ENCODE data around the gene SERPINA9.

- no peak for TF ChIP-seq CTCF (IDR thresholded peaks at IDR 0.05)
- no peak for TF ChIP-seq POLR2A (IDR thresholded peaks at IDR 0.05)
Observed at GRCh38 chr14:94514351-94514750, 38.4 kb upstream of the SERPINA9 start.

Measured in right lobe of liver (tissue), 4 donors.